Measurements from ENCODE around the gene MYO18A.

MYO18A gene

DNA sequence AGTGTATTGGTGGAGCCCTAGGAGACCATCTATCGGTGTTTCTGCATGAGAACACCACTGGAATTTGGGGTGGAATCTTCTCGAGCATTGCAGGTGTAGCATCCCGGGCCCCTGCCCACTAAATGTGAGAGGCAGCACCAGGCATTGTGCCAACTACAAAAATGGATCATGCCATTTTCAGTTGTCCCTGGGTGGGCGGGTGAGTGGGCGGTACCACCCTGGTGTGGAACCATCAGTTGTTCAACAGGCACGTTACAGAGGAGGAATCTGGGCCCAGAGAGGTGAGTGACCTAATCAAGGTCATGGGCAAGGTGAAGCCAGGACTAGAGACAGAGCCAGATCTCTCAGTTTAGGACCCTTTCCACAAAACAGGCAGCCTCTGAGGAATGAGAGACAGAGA, 128.5 kb downstream of the MYO18A start:
- Mint-ChIP-seq H3K4me1 (no peaks in the 10 kb centered on the region), H3K27me3 (peaks cover 3% of the 10 kb centered on the region), H3K4me3 (no peak overlapping the region), H3K27ac (no peak overlapping the region), H3K9me3 (no peaks in the 10 kb centered on the region), H3K36me3 (ENCODE audit: low read depth) (no peaks in the 10 kb centered on the region)
- DNase-seq (no peak), ATAC-seq (no peak)

DNA sequence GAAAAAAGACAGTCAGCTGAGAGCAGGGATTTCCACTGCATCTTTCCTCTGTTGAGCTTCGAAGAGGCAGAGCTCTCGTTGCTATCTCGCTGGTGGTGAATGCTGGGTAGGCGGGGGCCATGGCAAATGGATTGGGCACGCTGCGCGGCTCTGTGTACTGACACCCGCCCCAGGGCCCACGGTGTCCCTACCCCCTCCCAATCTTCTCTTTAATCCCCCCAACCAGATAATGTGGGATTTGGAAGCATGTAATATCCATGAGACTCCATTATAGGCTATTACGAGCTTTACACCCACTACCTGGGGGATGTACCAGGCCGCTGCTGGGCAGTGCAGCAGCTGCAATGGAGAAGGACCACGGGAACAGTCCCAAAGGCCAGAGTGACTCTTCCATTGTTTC, 129.0 kb downstream of the MYO18A start:
- Mint-ChIP-seq H3K9me3 (no peaks in the 10 kb centered on the region), H3K27ac (no peak overlapping the region), H3K27me3 (peaks cover 5% of the 10 kb centered on the region), H3K4me3 (no peak overlapping the region), H3K4me1 (peaks cover 5% of the 10 kb centered on the region), H3K36me3 (ENCODE audit: low read depth) (no peaks in the 10 kb centered on the region)
- ATAC-seq (no peak), DNase-seq (no peak)

GRCh38 chr17:29050176-29050575, 130.0 kb downstream of the MYO18A start:
- Mint-ChIP-seq H3K27ac (no peak overlapping the region), H3K9me3 (no peaks in the 10 kb centered on the region), H3K27me3 (peaks cover 5% of the 10 kb centered on the region), H3K4me3 (no peak overlapping the region), H3K4me1 (peaks cover 11% of the 10 kb centered on the region), H3K36me3 (ENCODE audit: low read depth) (no peaks in the 10 kb centered on the region)
- DNase-seq (no peak), ATAC-seq (no peak)

DNA sequence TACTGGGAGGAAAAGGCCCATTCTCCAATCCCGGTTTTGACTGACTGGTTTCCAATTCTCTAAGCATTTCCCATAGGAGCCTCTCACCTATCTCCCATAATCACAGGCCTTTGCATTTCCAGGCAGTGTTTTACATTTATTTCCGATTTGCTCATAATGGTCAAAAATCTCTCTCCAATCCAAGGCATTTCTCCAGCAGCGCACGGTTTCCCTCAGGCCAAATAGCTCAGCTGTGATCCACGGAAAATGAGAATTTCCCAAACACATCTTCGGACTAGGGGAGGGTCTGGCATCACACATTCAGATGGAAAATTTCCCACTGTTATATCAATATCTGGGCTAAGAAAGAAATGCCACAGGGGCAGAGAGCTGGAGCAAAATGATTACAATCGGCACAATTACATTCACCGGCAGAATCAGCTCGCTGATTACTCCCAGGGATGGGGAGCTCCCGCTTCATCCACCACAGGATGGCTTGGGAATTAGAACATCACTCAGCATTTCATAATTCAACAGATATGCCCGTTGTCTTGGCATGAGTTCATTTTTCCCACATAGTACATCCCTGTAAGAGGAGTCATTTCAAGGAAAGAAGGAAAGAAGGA, 130.6 kb downstream of the MYO18A start:
- peaks cover 11% of the 10 kb centered on the region for H3K4me1 Mint-ChIP-seq
- ATAC-seq = no peak
- no peak for DNase-seq
- H3K9me3 Mint-ChIP-seq = no peaks in the 10 kb centered on the region
- no peaks in the 10 kb centered on the region for H3K36me3 Mint-ChIP-seq (ENCODE audit: low read depth)
- H3K27me3 Mint-ChIP-seq = peaks cover 5% of the 10 kb centered on the region
- no peak overlapping the region for H3K27ac Mint-ChIP-seq
- no peak overlapping the region for H3K4me3 Mint-ChIP-seq

DNA sequence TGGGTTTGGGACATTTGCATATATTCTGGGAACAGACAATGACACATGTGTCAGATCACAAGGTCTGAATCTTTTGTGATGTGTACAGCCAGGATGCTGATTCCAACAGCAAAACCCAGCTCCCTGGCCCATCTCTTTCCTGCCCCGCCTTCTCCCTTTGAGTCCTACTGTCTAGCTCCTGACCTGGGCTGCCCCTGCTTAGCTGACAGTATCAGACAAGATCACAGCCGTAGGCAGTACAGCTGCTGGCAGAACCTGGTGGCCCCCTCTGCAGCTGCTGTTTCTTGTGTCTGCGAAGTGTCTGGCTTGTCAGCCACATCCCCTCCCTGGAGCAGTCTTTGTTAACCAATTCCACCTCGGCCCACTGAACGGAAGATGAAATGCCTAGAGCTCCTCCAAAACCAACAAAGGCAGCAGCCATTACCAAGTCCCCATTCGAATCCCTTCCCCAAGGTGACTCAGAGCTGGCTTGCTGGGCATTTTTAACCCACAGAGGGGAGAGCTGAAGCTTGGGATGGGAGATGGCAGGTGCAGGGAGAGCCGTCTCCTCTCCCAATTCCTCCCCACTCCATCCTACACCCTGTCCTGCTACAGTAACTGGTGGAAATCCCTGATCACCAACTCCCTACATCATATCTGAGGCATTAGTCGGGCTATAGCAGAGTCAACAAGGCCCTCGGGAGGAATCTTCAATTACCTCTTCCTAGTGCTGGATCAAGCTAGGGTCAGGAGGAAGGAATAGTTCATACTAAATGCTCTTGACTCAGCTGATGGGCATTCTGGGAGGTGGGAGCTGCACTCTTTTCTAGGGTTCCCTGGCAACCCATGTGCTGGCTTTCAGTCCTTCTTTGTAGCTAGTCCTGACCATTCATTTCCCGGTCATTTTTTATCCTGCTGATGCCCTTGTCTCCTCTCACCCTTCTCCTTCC, 131.5 kb downstream of the MYO18A start:
- ATAC-seq (no peak), DNase-seq (no peak)
- H3K36me3 Mint-ChIP-seq (ENCODE audit: low read depth) = no peaks in the 10 kb centered on the region
- peaks cover 5% of the 10 kb centered on the region for H3K27me3 Mint-ChIP-seq
- H3K27ac Mint-ChIP-seq = no peak overlapping the region
- H3K4me1 Mint-ChIP-seq = peaks cover 11% of the 10 kb centered on the region
- H3K4me3 Mint-ChIP-seq = no peak overlapping the region
- no peaks in the 10 kb centered on the region for H3K9me3 Mint-ChIP-seq

DNA sequence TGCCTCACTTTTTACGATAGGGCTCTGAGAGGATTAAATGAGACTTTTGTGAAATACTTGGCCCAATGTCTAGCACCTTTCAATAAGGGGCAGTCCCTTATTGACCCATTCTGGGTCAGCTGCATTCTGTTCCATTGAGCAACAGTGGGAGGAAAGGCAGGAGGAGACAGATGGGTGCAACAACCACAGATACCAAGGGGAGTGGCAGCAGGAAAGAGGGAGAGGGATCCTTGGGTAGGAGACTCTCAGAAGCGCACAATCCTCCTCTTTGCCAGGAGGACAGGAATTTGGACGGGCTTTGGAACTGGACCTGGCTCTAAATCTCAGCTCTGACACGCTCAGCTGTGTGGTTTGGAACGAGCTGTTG, 133.7 kb downstream of the MYO18A start:
- DNase-seq = no peak
- Mint-ChIP-seq H3K27me3 (peaks cover 10% of the 10 kb centered on the region), H3K4me3 (no peak overlapping the region), H3K27ac (no peak overlapping the region), H3K36me3 (ENCODE audit: low read depth) (no peaks in the 10 kb centered on the region), H3K9me3 (no peaks in the 10 kb centered on the region), H3K4me1 (peaks cover 22% of the 10 kb centered on the region)
- no peak for ATAC-seq

DNA sequence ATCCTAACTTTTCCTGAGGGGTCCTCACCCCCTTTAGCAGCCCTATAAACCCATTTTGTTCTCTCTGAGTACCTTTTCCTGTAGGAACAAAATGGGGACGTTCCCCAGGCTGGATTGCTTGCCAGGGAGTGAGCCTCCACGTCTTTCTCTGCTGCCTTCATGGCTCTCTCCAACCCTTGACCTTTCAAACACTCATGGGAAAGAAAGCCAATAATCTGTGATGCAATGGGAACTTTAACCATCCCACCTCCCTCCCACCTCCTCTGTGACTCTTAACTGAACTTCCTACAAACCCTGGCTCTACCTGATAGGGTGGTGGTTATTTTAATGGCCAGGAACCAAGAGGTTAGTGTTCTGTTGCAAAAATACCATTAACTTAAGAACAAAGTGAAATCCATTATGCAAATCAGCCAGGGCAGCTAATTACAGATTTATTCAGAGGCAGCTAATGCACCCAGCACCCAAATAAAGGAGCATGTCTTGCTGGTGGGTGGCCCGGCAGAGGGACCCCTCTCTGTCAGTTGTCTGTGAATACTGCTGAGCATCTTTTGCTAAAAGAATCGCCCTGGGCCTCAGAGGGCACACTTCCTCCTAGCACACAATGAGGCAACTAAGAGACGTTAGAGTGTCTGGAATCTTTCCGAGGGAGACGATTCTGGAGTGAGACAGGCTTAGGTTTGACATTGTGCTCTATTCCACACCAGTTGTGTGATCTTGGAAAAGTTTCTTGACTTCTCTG, 134.3 kb downstream of the MYO18A start:
- peaks cover 10% of the 10 kb centered on the region for H3K27me3 Mint-ChIP-seq
- ATAC-seq = no peak
- no peaks in the 10 kb centered on the region for H3K36me3 Mint-ChIP-seq (ENCODE audit: low read depth)

GRCh38 chr17:29045026-29045425, 135.2 kb downstream of the MYO18A start:
- no peaks in the 10 kb centered on the region for H3K9me3 Mint-ChIP-seq
- DNase-seq = no peak
- ATAC-seq = no peak
- no peak overlapping the region for H3K4me3 Mint-ChIP-seq
- H3K36me3 Mint-ChIP-seq (ENCODE audit: low read depth) = no peaks in the 10 kb centered on the region
- H3K4me1 Mint-ChIP-seq = peaks cover 22% of the 10 kb centered on the region
- peaks cover 10% of the 10 kb centered on the region for H3K27me3 Mint-ChIP-seq
- H3K27ac Mint-ChIP-seq = no peak overlapping the region

More for the DNA sequence above, 134.3 kb downstream of the MYO18A start:
- no peak overlapping the region for H3K27ac Mint-ChIP-seq
- DNase-seq = no peak
- peaks cover 22% of the 10 kb centered on the region for H3K4me1 Mint-ChIP-seq
- H3K9me3 Mint-ChIP-seq = no peaks in the 10 kb centered on the region
- no peak overlapping the region for H3K4me3 Mint-ChIP-seq

DNA sequence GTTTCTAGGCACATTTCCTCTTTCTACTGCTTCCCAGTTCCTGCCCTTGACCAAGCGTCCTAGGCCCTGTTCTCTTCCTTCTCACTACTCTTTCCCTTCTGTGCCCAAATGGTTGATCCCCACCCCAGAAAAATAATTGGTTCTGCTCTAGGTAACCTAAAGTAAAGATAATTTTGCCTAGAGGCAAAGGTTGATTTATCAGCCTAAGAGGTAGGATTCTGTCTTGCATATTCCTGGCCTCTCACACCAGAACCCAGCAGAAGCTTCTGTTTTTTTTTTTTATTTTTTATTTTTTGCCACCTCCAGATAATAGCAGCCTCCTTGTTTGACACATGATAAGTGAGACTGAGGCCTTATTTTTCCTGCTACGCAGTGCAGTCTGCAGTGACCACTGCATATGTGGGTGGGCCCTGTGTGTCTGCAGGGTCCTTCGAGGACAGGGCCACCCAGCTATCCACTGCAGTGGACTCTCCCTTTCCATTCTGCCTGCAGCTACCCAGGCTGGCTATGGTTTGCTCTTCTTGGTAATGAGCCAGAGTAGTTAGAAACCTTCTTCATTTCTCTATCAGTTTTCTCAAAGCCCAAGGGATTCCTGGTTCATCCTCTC, 136.6 kb downstream of the MYO18A start:
- Mint-ChIP-seq H3K27me3 (peaks cover 7% of the 10 kb centered on the region), H3K4me3 (no peak overlapping the region), H3K4me1 (peaks cover 22% of the 10 kb centered on the region), H3K27ac (no peak overlapping the region), H3K36me3 (ENCODE audit: low read depth) (no peaks in the 10 kb centered on the region), H3K9me3 (no peaks in the 10 kb centered on the region)
- DNase-seq (no peak), ATAC-seq (no peak)

GRCh38 chr17:29042679-29043538, 137.3 kb downstream of the MYO18A start, which contains the start of gene PIPOX:
TSS of gene PIPOX (plus strand) at chr17:29043141. CDS start at chr17:29043226, 85 bp downstream.
- no peak for DNase-seq
- H3K27me3 Mint-ChIP-seq = peaks cover 7% of the 10 kb centered on the region
- H3K9me3 Mint-ChIP-seq = no peaks in the 10 kb centered on the region
- ATAC-seq = no peak
- no peak within 1 kb of the TSS for H3K4me3 Mint-ChIP-seq
- no peak within 1 kb of the TSS for H3K27ac Mint-ChIP-seq
- no peaks in the 10 kb centered on the region for H3K36me3 Mint-ChIP-seq (ENCODE audit: low read depth)
- peaks cover 22% of the 10 kb centered on the region for H3K4me1 Mint-ChIP-seq

DNA sequence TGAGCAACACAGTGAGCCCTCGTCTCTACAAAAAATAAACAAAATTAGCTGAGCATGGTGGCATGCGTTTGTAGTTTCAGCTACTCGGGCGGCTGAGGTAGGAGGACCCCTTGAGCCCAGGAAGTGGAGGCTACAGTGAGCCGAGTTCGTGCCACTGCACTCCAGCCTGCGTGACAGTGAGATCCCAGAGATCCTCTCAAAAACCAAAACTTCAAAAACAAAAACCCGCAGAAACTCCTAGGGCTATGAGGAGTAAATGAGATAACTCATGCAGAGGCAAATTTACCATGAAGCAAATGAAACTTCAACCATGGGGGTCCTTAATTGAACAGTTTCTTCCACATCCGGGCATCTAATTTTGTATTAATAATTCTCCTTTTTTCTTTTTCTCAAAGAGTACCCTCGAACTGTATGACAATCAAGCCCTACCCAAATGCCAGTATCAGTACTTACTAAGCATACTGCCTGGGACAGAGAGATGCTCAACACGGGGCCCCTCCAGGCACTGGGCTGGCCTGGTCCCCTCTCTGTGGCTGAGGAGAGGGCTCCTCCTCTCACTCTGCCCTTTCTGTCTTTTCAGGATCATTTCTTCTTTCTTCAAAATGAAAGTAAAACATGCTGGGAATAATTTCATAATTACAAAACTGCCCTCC, 138.0 kb downstream of the MYO18A start:
- ATAC-seq (no peak), DNase-seq (no peak)
- Mint-ChIP-seq H3K9me3 (no peaks in the 10 kb centered on the region), H3K36me3 (ENCODE audit: low read depth) (no peaks in the 10 kb centered on the region), H3K4me1 (peaks cover 22% of the 10 kb centered on the region), H3K4me3 (no peak overlapping the region), H3K27ac (no peak overlapping the region), H3K27me3 (peaks cover 7% of the 10 kb centered on the region)

DNA sequence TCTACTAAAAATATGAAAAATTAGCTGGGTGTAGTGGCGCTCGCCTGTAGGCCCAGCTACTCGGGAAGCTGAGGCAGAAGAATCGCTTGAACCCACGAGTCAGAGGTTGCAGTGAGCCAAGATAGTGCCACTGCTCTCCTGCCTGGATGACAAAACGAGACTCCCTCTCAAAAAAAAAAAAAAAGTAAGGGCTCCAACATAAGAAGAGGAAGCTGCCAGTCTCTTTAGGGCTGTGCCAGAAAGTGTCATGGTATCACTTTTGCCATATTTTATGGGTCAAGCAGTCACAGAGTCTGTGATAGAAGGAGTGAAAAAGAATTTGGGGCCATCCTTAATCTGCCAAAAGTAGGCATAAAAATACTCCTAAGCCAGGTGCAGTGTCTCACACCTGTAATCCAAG, 138.6 kb downstream of the MYO18A start:
- DNase-seq (no peak), ATAC-seq (no peak)
- H3K36me3 Mint-ChIP-seq (ENCODE audit: low read depth) = no peaks in the 10 kb centered on the region
- no peak overlapping the region for H3K27ac Mint-ChIP-seq
- peaks cover 21% of the 10 kb centered on the region for H3K4me1 Mint-ChIP-seq
- H3K4me3 Mint-ChIP-seq = no peak overlapping the region
- H3K27me3 Mint-ChIP-seq = peaks cover 7% of the 10 kb centered on the region
- H3K9me3 Mint-ChIP-seq = no peaks in the 10 kb centered on the region

- H3K9me3 Mint-ChIP-seq = no peaks in the 10 kb centered on the region
These were observed 139.1 kb downstream of the MYO18A start for GRCh38 chr17:29041091-29041490.

More at GRCh38 chr17:29041091-29041490, 139.1 kb downstream of the MYO18A start:
- H3K4me1 Mint-ChIP-seq = peaks cover 16% of the 10 kb centered on the region
- H3K4me3 Mint-ChIP-seq = no peak overlapping the region
- H3K36me3 Mint-ChIP-seq (ENCODE audit: low read depth) = no peaks in the 10 kb centered on the region
- no peak overlapping the region for H3K27ac Mint-ChIP-seq
- DNase-seq (no peak), ATAC-seq (no peak)
- peaks cover 9% of the 10 kb centered on the region for H3K27me3 Mint-ChIP-seq

All from activated naive CD8-positive, alpha-beta T cell treated with anti-CD3 and anti-CD28 coated beads, Interleukin-2, amount 50 U/mL, for 24 hours (primary cell).